Measurements from ENCODE around the gene CDKN2B-AS1. TPM values are rescaled to one million over a fixed set of nuclear protein-coding genes. Genes with fewer than 3 reads are reported as not detected.

CDKN2B-AS1 gene
- total and polyA plus RNA-seq, 8 donors, result 0.24 to 0.92 (median 0.55) TPM; not detected in 3

DNA sequence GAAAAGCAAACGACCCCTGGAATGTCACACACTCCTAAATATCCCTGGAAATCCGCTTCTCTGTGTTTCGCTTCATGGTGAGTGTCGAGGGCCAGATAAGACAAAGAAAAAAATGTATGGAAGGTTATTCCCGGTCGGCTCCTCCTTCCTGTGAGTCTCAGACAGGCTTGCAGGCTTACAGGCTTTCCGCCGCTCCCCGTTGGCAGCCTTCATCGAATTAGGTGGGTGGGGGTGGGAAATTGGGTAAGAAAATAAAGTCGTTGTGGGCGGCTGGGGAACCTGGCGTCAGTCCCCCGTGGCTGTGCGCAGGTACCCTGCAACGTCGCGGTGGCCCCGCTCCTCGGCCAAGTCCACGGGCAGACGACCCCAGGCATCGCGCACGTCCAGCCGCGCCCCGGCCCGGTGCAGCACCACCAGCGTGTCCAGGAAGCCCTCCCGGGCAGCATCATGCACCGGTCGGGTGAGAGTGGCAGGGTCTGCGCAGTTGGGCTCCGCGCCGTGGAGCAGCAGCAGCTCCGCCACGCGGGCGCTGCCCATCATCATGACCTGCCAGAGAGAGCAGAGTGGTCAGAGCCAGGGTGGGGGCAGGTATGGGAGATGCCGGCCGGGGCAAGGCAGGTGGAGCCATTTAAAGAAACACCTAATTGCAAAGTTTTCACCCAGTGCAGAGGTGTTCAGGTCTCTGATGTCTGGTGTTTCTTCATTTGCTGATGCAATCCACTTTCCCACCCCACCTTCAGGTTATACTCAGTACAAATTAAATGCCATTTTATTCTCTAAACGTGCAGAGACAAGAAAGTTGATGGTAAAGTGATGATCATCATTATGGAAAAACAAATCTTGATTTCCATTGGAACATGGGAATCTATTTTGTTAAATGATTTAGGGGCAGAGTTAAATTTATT is 11.4 kb downstream of the CDKN2B-AS1 start:
- DNase-seq (peak in 1 of 6 donors; percentile 63), FAIRE-seq (no peak), ATAC-seq (no peak)
- peaks cover 0 to 11% (median 7%) of the 10 kb centered on the region in 3 donors for H3K4me1 ChIP-seq
- TF ChIP-seq, protein P1, sequence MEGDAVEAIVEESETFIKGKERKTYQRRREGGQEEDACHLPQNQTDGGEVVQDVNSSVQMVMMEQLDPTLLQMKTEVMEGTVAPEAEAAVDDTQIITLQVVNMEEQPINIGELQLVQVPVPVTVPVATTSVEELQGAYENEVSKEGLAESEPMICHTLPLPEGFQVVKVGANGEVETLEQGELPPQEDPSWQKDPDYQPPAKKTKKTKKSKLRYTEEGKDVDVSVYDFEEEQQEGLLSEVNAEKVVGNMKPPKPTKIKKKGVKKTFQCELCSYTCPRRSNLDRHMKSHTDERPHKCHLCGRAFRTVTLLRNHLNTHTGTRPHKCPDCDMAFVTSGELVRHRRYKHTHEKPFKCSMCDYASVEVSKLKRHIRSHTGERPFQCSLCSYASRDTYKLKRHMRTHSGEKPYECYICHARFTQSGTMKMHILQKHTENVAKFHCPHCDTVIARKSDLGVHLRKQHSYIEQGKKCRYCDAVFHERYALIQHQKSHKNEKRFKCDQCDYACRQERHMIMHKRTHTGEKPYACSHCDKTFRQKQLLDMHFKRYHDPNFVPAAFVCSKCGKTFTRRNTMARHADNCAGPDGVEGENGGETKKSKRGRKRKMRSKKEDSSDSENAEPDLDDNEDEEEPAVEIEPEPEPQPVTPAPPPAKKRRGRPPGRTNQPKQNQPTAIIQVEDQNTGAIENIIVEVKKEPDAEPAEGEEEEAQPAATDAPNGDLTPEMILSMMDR (IDR thresholded peaks at IDR 0.05), result no peak
- H3K27me3 ChIP-seq, result peaks cover 0 to 21% (median 1%) of the 10 kb centered on the region in 4 donors
- WGBS, 2 donors, result 25 to 31% methylated on average over 39 to 44 of the region's 44 CpGs
- intact Hi-C loops (cut with DNase I), result loop anchor here in 1 of 3 donors (5.0 kb wide), 1 partner anchor 194 kb away; no protein-coding TSS in a partner anchor
- no peak overlapping the region for H3K27ac ChIP-seq
- H3K4me3 ChIP-seq, result no peak overlapping the region
- no peaks in the 10 kb centered on the region for H3K9me3 ChIP-seq
- no peaks in the 10 kb centered on the region for H3K36me3 ChIP-seq

DNA sequence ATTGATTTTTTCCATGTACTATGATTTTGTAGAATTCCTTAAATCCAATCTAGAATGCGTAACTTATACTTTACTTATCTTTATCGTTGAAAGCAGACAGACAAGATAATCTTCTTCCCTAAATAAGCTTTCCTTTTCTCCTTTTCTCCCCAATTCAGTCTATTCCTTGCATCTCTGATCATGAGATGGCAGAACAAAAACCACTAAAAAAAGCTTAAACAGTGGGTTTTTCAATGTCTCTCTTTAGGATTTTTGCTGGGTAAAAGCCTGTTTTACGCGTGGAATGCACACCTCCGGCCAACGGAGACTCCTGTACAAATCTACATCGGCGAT is 13.8 kb downstream of the CDKN2B-AS1 start:
- FAIRE-seq, result no peak
- intact Hi-C loops (cut with DNase I), result loop anchor here in 1 of 3 donors (5.0 kb wide), 1 partner anchor 196 kb away; no protein-coding TSS in a partner anchor
- H3K4me3 ChIP-seq, result peak overlapping the region; percentile 48 to 71 (median 70)

DNA sequence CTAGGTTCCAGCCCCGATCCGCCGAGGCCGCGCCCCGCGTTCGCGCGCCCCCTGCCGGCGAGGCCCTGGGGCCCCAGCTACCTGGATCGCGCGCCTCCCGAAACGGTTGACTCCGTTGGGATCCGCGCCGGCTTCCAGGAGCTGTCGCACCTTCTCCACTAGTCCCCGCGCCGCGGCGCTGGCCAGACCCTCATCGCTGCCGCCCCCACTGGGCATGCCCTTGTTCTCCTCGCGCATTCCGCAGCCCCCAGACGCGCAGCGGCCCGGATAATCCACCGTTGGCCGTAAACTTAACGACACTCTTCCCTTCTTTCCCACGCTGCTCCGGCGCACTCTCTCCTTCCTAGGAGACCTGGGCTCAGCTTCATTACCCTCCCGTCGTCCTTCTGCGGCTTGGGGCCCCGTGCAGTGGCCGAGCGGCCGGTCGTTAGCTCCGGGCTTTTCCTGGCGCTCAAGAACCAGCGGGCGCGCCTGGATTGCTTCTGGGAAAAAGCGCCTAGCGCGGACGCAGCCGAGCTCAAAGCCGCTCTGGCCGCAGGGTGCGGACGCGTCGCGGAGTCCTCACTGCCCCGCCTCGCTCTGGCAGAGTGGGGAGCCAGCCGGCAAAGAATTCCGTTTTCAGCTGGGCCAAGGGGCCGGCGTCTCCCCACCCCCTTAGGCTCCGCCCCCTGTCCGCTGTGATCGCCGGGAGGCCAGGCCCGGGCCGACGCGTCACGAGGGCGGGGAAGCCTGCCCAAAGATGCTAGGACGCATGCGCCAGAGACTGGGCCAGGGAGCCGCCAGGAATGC is 14.3 kb downstream of the CDKN2B-AS1 start, which contains the start of gene CDKN2B:
CDKN2B (minus strand) TSS at position 589 of the 789 bp plus-strand sequence; CDS start at position 237, 352 bp downstream.
- Histone ChIP-seq H3K27me3 (peaks cover 0 to 10% (median 0%) of the 10 kb centered on the region in 4 donors), H3K4me1 (peaks cover 0 to 11% (median 7%) of the 10 kb centered on the region in 3 donors), H3K9me3 (no peaks in the 10 kb centered on the region), H3K36me3 (no peaks in the 10 kb centered on the region), H3K4me3 (peak within 1 kb of the TSS; percentile 48 to 71 (median 70)), H3K27ac (peak within 1 kb of the TSS; percentile 74 to 85 (median 84))
- intact Hi-C loops (cut with DNase I), result loop anchor here in 1 of 3 donors (5.0 kb wide), 1 partner anchor 197 kb away; no protein-coding TSS in a partner anchor
- TF ChIP-seq, protein P1 (IDR thresholded peaks at IDR 0.05), result peak; percentile 86 to 98 (median 97)
- 0 to 1% methylated on average over 86 of the region's 86 CpGs for WGBS, 2 donors
- ATAC-seq, result peak; percentile 97 to 99 (median 97)
- peak; percentile 94 to 98 (median 98) for DNase-seq
- FAIRE-seq, result peak; percentile 83

More for the DNA sequence above, 13.8 kb downstream of the CDKN2B-AS1 start:
- peak overlapping the region in 3 of 4 donors; percentile 83 to 85 (median 84) for H3K27ac ChIP-seq
- H3K4me1 ChIP-seq, result peaks cover 0 to 11% (median 7%) of the 10 kb centered on the region in 3 donors
- DNase-seq, result no peak
- H3K27me3 ChIP-seq, result peaks cover 0 to 15% (median 0%) of the 10 kb centered on the region in 4 donors
- 2% methylated on average over 8 of the region's 8 CpGs for WGBS, 2 donors
- TF ChIP-seq, protein P1 (IDR thresholded peaks at IDR 0.05), result no peak
- no peaks in the 10 kb centered on the region for H3K36me3 ChIP-seq
- no peaks in the 10 kb centered on the region for H3K9me3 ChIP-seq
- ATAC-seq, result no peak

DNA sequence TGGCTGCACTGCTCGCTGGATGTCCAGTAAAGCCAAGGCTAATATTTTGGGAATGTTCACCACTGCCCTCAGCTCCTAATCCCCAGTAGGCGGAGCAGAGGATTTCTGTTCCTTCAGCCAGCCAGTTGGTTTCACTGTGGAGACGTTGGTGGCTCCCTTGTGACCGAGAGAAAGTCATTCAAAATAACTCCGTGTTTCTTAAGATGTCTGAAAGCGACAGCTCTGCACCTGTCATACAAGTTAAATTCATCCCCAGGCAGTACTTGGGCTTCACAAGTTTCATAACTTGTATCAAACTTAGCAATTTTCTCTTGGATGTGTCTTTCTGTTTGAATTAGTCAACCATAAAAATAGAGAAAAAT is 14.9 kb downstream of the CDKN2B-AS1 start:
- ATAC-seq, result peak in 2 of 4 donors; percentile 1 to 4

More for the DNA sequence above, 14.9 kb downstream of the CDKN2B-AS1 start:
- Histone ChIP-seq H3K4me3 (peak overlapping the region; percentile 48 to 71 (median 70)), H3K9me3 (no peaks in the 10 kb centered on the region), H3K27ac (peak overlapping the region in 1 of 4 donors; percentile 84), H3K27me3 (peaks cover 0 to 8% (median 0%) of the 10 kb centered on the region in 4 donors), H3K36me3 (no peaks in the 10 kb centered on the region), H3K4me1 (peaks cover 0 to 11% (median 7%) of the 10 kb centered on the region in 3 donors)
- FAIRE-seq (no peak), DNase-seq (no peak)
- 2 to 6% methylated on average over 6 of the region's 6 CpGs for WGBS, 2 donors
- intact Hi-C loops (cut with DNase I), result loop anchor here in 1 of 3 donors (5.0 kb wide), 1 partner anchor 197 kb away; no protein-coding TSS in a partner anchor
- TF ChIP-seq, protein P1 (IDR thresholded peaks at IDR 0.05), result no peak
